Measurements from ENCODE around the gene GYPC. TPM values are rescaled to one million over a fixed set of nuclear protein-coding genes. Genes with fewer than 3 reads are reported as not detected.

GYPC gene
- total RNA-seq, 4 donors from 2014 or later: 19.1 to 40.2 (median 28.5) TPM

DNA sequence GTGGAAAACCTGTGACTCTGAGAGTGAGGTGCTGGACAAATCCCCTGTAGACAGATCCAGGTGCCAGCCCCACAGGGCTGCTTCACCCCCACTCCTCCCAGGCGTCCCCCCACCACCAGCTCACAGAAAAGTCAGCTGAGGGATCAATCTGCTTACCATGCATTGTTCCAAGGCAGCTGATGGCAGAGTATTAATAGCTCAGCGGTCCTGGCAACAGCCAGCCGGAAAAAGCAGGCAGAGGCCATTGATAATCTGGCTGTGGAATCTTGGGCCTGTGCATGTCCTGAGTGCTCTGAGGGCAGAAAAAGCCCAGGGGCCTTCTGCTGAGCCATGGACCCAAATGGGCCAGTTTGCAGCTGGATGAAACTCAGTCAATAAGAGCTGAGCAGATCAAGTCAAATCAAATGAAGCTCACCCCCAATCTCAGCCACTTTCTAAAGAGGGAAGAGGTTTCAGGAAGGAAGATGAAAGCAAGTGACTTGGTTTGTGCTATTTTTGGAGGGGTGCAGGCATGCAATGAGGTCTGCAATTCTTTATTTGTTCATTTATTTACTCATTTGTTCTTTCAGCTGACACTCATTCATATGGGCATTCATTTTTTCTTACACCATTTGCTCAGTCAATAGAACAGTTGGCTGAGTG lies 63.4 kb downstream of the GYPC start:
- H3K9me3 ChIP-seq: no peaks in the 10 kb centered on the region
- H3K4me1 ChIP-seq: no peaks in the 10 kb centered on the region
- no peak for DNase-seq
- H3K27me3 ChIP-seq: no peaks in the 10 kb centered on the region
- TF ChIP-seq POLR2A (IDR thresholded peaks at IDR 0.05) (no peak), POLR2AphosphoS5 (IDR thresholded peaks at IDR 0.05) (no peak), EP300 (IDR thresholded peaks at IDR 0.05; ENCODE audit: low read depth) (no peak)
- H3K4me3 ChIP-seq: no peak overlapping the region
- H3K27ac ChIP-seq: no peak overlapping the region
- 78% methylated on average over 3 of the region's 3 CpGs; no CpG with 5 or more reads in 1 of the 2 donors for WGBS, 2 donors (ENCODE audit: low coverage in 1 of 2)
- H3K36me3 ChIP-seq: no peaks in the 10 kb centered on the region
- in situ Hi-C loops (cut with MboI; ENCODE audit: low pct_ligation_motif_present in 1 of 4, low pct_unique_long_range_greater_than_20kb in 1 of 4, low sequenced_read_pairs in 3 of 4) (no loop called here), intact Hi-C loops (cut with DNase I; ENCODE audit: low total_unique reads) (no loop called here)

DNA sequence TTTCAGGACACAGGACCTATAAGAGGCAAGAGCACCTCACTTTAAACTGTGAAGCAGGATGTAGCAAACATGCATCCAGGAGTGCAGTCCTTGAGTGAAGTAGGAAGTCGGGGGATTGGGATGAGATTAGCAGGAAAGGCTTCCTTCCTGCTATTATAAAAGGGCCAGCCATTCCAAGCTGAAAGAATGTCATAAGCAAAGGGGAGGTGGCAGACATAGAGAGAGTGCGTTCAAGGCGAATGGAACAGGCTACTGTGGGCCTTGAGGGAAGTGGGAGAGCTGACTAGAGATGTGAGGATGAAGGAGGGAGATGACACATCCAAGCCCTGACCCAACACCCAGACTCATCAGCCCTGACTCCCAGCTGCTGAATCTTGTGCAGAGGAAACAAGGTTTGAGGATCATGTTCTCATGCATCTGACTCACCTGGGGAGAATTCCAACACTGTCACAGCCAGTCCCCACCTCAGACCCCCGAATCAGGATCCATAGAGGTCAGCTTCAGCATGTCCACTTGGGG lies 63.9 kb downstream of the GYPC start:
- in situ Hi-C loops (cut with MboI; ENCODE audit: low pct_ligation_motif_present in 1 of 4, low pct_unique_long_range_greater_than_20kb in 1 of 4, low sequenced_read_pairs in 3 of 4): no loop called here
- Histone ChIP-seq H3K9me3 (no peaks in the 10 kb centered on the region), H3K4me1 (no peaks in the 10 kb centered on the region), H3K27ac (no peak overlapping the region), H3K4me3 (no peak overlapping the region), H3K27me3 (no peaks in the 10 kb centered on the region), H3K36me3 (no peaks in the 10 kb centered on the region)
- DNase-seq: no peak
- TF ChIP-seq, protein P1, sequence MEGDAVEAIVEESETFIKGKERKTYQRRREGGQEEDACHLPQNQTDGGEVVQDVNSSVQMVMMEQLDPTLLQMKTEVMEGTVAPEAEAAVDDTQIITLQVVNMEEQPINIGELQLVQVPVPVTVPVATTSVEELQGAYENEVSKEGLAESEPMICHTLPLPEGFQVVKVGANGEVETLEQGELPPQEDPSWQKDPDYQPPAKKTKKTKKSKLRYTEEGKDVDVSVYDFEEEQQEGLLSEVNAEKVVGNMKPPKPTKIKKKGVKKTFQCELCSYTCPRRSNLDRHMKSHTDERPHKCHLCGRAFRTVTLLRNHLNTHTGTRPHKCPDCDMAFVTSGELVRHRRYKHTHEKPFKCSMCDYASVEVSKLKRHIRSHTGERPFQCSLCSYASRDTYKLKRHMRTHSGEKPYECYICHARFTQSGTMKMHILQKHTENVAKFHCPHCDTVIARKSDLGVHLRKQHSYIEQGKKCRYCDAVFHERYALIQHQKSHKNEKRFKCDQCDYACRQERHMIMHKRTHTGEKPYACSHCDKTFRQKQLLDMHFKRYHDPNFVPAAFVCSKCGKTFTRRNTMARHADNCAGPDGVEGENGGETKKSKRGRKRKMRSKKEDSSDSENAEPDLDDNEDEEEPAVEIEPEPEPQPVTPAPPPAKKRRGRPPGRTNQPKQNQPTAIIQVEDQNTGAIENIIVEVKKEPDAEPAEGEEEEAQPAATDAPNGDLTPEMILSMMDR (IDR thresholded peaks at IDR 0.05): no peak
- TF ChIP-seq POLR2AphosphoS5 (IDR thresholded peaks at IDR 0.05) (no peak), POLR2A (IDR thresholded peaks at IDR 0.05) (no peak), EP300 (IDR thresholded peaks at IDR 0.05; ENCODE audit: low read depth) (no peak)
- intact Hi-C loops (cut with DNase I; ENCODE audit: low total_unique reads): no loop called here
- WGBS, 2 donors (ENCODE audit: low coverage in 1 of 2): 62 to 75% methylated on average over 2 to 4 of the region's 4 CpGs

DNA sequence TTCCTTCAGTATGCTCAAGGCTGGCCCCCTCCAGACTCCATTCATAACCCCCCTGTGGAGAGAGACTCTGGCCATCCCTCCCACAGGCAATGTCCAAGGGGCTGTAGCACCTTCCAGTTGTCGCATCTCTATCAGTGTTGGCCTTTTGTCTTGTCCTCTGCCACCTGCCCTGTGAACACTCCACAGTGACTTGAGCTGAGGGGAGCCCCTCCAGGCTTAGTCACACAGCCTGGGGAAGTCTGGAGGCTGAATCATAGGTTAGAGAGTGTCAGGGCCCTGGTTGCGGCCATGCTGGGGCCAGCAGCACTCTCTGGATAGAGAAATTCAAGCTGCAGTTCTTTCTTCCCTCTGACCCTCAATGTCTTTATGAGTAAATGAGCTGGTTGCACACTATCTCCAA lies 64.7 kb downstream of the GYPC start:
- Histone ChIP-seq H3K4me3 (no peak overlapping the region), H3K36me3 (no peaks in the 10 kb centered on the region), H3K27ac (no peak overlapping the region), H3K27me3 (no peaks in the 10 kb centered on the region), H3K4me1 (no peaks in the 10 kb centered on the region), H3K9me3 (peaks cover 2 to 6% of the 10 kb centered on the region in 2 donors)
- WGBS, 2 donors (ENCODE audit: low coverage in 1 of 2): 95% methylated on average over 1 of the region's 2 CpGs; no CpG with 5 or more reads in 1 of the 2 donors
- in situ Hi-C loops (cut with MboI; ENCODE audit: low pct_ligation_motif_present in 1 of 4, low pct_unique_long_range_greater_than_20kb in 1 of 4, low sequenced_read_pairs in 3 of 4) (no loop called here), intact Hi-C loops (cut with DNase I; ENCODE audit: low total_unique reads) (no loop called here)
- DNase-seq: no peak
- TF ChIP-seq, protein P1 (IDR thresholded peaks at IDR 0.05): no peak
- TF ChIP-seq POLR2AphosphoS5 (IDR thresholded peaks at IDR 0.05) (no peak), EP300 (IDR thresholded peaks at IDR 0.05; ENCODE audit: low read depth) (no peak), POLR2A (IDR thresholded peaks at IDR 0.05) (no peak)

DNA sequence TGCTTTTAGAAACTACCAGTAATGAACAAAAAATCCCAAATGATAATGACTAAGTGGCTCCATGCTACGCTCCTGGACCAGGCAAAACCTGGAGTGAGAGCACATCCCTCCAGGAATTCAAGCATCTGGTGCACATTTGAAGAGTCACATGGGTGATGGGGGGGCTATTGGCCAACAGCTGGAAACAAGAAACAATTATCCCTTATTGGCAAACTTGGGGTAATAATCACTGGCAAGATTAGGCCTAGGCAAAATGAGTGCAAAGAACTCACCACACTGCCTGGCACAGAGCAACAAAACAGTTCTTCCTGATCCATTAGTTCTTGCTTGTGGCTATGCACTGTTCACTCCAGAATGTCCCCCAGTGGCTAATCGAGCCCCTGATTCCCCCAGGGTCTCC lies 66.1 kb downstream of the GYPC start:
- Histone ChIP-seq H3K4me1 (no peaks in the 10 kb centered on the region), H3K27ac (no peak overlapping the region), H3K27me3 (no peaks in the 10 kb centered on the region), H3K4me3 (no peak overlapping the region), H3K36me3 (no peaks in the 10 kb centered on the region), H3K9me3 (peaks cover 2 to 8% of the 10 kb centered on the region in 2 donors)
- no peak for TF ChIP-seq EP300 (IDR thresholded peaks at IDR 0.05; ENCODE audit: low read depth)
- WGBS, 2 donors (ENCODE audit: low coverage in 1 of 2): 57% methylated on average over 2 of the region's 2 CpGs; no CpG with 5 or more reads in 1 of the 2 donors
- DNase-seq: no peak
- in situ Hi-C loops (cut with MboI; ENCODE audit: low pct_ligation_motif_present in 1 of 4, low pct_unique_long_range_greater_than_20kb in 1 of 4, low sequenced_read_pairs in 3 of 4) (no loop called here), intact Hi-C loops (cut with DNase I; ENCODE audit: low total_unique reads) (no loop called here)

DNA sequence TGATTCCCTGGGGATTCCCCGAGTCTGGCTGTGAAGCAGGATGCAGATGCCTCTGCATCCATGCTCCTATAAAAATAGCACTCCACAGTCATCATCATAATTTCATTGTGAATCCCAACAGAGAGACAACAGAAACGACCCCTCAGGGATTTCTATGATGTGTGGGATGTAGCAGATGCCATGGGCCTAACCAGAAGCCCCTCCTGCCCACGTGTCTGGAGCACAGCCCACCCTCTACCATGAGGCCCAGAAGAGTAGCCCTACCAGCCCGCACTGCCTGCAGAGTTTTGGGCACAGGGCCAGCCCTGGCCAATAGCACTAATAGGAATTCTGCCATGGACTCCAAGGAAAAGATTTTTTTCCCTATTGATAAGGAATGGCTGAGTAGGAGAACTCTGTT lies 66.6 kb downstream of the GYPC start:
- H3K4me3 ChIP-seq: no peak overlapping the region
- no peaks in the 10 kb centered on the region for H3K4me1 ChIP-seq
- TF ChIP-seq, protein P1 (IDR thresholded peaks at IDR 0.05): no peak
- TF ChIP-seq POLR2AphosphoS5 (IDR thresholded peaks at IDR 0.05) (no peak), EP300 (IDR thresholded peaks at IDR 0.05; ENCODE audit: low read depth) (no peak), POLR2A (IDR thresholded peaks at IDR 0.05) (no peak)
- no peaks in the 10 kb centered on the region for H3K27me3 ChIP-seq
- H3K27ac ChIP-seq: no peak overlapping the region
- in situ Hi-C loops (cut with MboI; ENCODE audit: low pct_ligation_motif_present in 1 of 4, low pct_unique_long_range_greater_than_20kb in 1 of 4, low sequenced_read_pairs in 3 of 4): no loop called here
- H3K9me3 ChIP-seq: peaks cover 2 to 8% of the 10 kb centered on the region in 2 donors
- intact Hi-C loops (cut with DNase I; ENCODE audit: low total_unique reads): no loop called here
- no peaks in the 10 kb centered on the region for H3K36me3 ChIP-seq
- WGBS, 2 donors (ENCODE audit: low coverage in 1 of 2): 59% methylated on average over 4 of the region's 4 CpGs; no CpG with 5 or more reads in 1 of the 2 donors
- DNase-seq: no peak

Data from transverse colon (tissue), 4 donors.